GM23338 (cell line): ENCODE results near the gene GCHFR. TPM values are rescaled to one million over a fixed set of nuclear protein-coding genes. Genes with fewer than 3 reads are reported as not detected.

ENCODE experiments used
- ATAC-seq: fragments of 200-7000 bp; cut with Tn5 transposase; 3 replicates; pipeline ENCODE4 v1.9.1; 2020
- DNase-seq: peaks from one replicate; pipeline ENCODE4 v3.0.0-alpha.2; 2015; ENCODE audit warnings: low spot score
- H2AFZ ChIP-seq: fragments of 200-600 bp; sonication (generic); 2 replicates; pipeline ENCODE4 v1.8.0; 2016; ENCODE audit warnings: antibody characterized with exemption, mild to moderate bottlenecking, moderate library complexity
- H3F3A ChIP-seq: fragments of 200-600 bp; sonication (generic); replicated peaks from 2 replicates; pipeline ENCODE4 v1.8.0; 2017; ENCODE audit warnings: antibody characterized with exemption, mixed run types, low read depth
- H3K27ac ChIP-seq: fragments of 200-600 bp; sonication (generic); 2 replicates; pipeline ENCODE4 v1.6.1; 2016; ENCODE audit warnings: low read depth
- H3K27me3 ChIP-seq: fragments of 200-600 bp; sonication (generic); 2 replicates; pipeline ENCODE4 v1.8.0; 2016; ENCODE audit warnings: mild to moderate bottlenecking, mixed run types, moderate library complexity; ENCODE audit not compliant: insufficient read depth
- H3K36me3 ChIP-seq: fragments of 200-600 bp; sonication (generic); 2 replicates; pipeline ENCODE4 v1.8.0; 2016; ENCODE audit warnings: mild to moderate bottlenecking; ENCODE audit not compliant: insufficient read depth
- H3K4me1 ChIP-seq: fragments of 200-600 bp; sonication (generic); 2 replicates; pipeline ENCODE4 v1.8.0; 2016; ENCODE audit warnings: mild to moderate bottlenecking, moderate library complexity; ENCODE audit not compliant: insufficient read depth
- H3K4me2 ChIP-seq: fragments of 200-600 bp; sonication (generic); 2 replicates; pipeline ENCODE4 v1.7.1; 2017; ENCODE audit warnings: mixed run types
- H3K4me3 ChIP-seq: fragments of 200-600 bp; sonication (generic); 2 replicates; pipeline ENCODE4 v1.6.1; 2016; ENCODE audit warnings: mixed run types
- H3K79me2 ChIP-seq: fragments of 200-600 bp; sonication (generic); replicated peaks from 2 replicates; pipeline ENCODE4 v1.8.0; 2017; ENCODE audit warnings: mild to moderate bottlenecking; ENCODE audit not compliant: insufficient read depth
- H3K9me2 ChIP-seq: fragments of 200-600 bp; sonication (generic); 2 replicates; pipeline ENCODE4 v1.8.0; 2017; ENCODE audit not compliant: insufficient read depth
- H4K20me1 ChIP-seq: fragments of 200-600 bp; sonication (generic); replicated peaks from 2 replicates; pipeline ENCODE4 v1.8.0; 2017; ENCODE audit warnings: mild to moderate bottlenecking; ENCODE audit not compliant: insufficient read depth
- H3K27ac Mint-ChIP-seq: 2 replicates; pipeline ENCODE4 v1.8.0; 2020; ENCODE audit warnings: inconsistent platforms, mild to moderate bottlenecking, moderate library complexity, mixed read lengths
- H3K27me3 Mint-ChIP-seq: 3 replicates; pipeline ENCODE4 v1.8.0; 2022; ENCODE audit warnings: low read depth, mild to moderate bottlenecking, moderate library complexity, mixed read lengths, inconsistent platforms; ENCODE audit not compliant: insufficient read depth, poor library complexity
- H3K36me3 Mint-ChIP-seq: 3 replicates; pipeline ENCODE4 v1.8.0; 2021; ENCODE audit warnings: low read depth, mild to moderate bottlenecking, inconsistent platforms, moderate library complexity, mixed read lengths
- H3K4me1 Mint-ChIP-seq: 3 replicates; pipeline ENCODE4 v1.8.0; 2020; ENCODE audit warnings: mild to moderate bottlenecking, inconsistent platforms, mixed read lengths
- H3K4me3 Mint-ChIP-seq: 3 replicates; pipeline ENCODE4 v1.8.0; 2021; ENCODE audit warnings: moderate library complexity, mild to moderate bottlenecking, inconsistent platforms, mixed read lengths
- H3K9me3 Mint-ChIP-seq: 3 replicates; pipeline ENCODE4 v1.8.0; 2020; ENCODE audit warnings: moderate library complexity, mild to moderate bottlenecking, inconsistent platforms, mixed read lengths
- CREB1 ChIP-seq: fragments of 250-450 bp; sonication (Bioruptor Pico); IDR thresholded peaks from 2 replicates; pipeline ENCODE4 v1.5.0; 2020; ENCODE audit warnings: low read depth, mild to moderate bottlenecking, moderate library complexity
- CTCF ChIP-seq, 2 experiments: fragments of 200-600 bp in 1 of 2; sonication (generic) in 1 of 2; conservative IDR thresholded peaks; 2 replicates each; pipeline versions ENCODE4 v1.5.1 to v1.6.1; 2016 to 2017; ENCODE audit warnings: antibody characterized with exemption in 2 of 2, low read depth in 2 of 2, mild to moderate bottlenecking in 2 of 2, moderate library complexity in 1 of 2
- EZH2phosphoT487 ChIP-seq: fragments of 200-600 bp; sonication (generic); IDR thresholded peaks from one replicate; pipeline ENCODE4 v1.8.1; 2018; ENCODE audit warnings: antibody characterized with exemption; ENCODE audit not compliant: unreplicated experiment
- POLR2AphosphoS5 ChIP-seq: IDR thresholded peaks from 2 replicates; pipeline ENCODE4 v1.6.1; 2016; ENCODE audit warnings: antibody characterized with exemption, low read depth
- ZNF462 ChIP-seq: fragments of 250-450 bp; sonication (Bioruptor Pico); IDR thresholded peaks from 2 replicates; pipeline ENCODE4 v1.5.0; 2020; ENCODE audit warnings: mild to moderate bottlenecking, moderate library complexity
- polyA plus RNA-seq: library from polyadenylated mRNA; unstranded; fragments of >200 nt; fragmentation: Nextera tagmentation; extraction: Ambion mirVana; gene quantifications from 2 replicates; pipeline ENCODE4 v1.2.1, GENCODE V29; 2016
- total RNA-seq: library from RNA; depleted of rRNA; stranded (reverse); fragments of >200 nt; shearing (Covaris generic); gene quantifications from 2 replicates; pipeline ENCODE4 v1.2.3, GENCODE V29; 2014

Gene GCHFR
- total and polyA plus RNA-seq, 2 experiments from 2014 or later, result 38.9 to 44.2 TPM

GRCh38 chr15:40776537-40777141, 12.8 kb downstream of the GCHFR start:
- H3K4me1 ChIP-seq, result no peaks in the 10 kb centered on the region
- no peak for TF ChIP-seq EZH2phosphoT487
- H3F3A ChIP-seq, result no peaks in the 10 kb centered on the region
- H4K20me1 ChIP-seq, result no peaks in the 10 kb centered on the region
- H3K9me2 ChIP-seq, result no peaks in the 10 kb centered on the region
- no peak overlapping the region for H3K4me2 ChIP-seq
- peaks cover 35% of the 10 kb centered on the region for H3K36me3 Mint-ChIP-seq
- no peak overlapping the region for H3K27ac ChIP-seq
- H3K36me3 ChIP-seq, result peaks cover 4% of the 10 kb centered on the region
- no peaks in the 10 kb centered on the region for H3K27me3 ChIP-seq
- no peak overlapping the region; the same call in 2 of the 3 replicates for H3K4me3 Mint-ChIP-seq
- no peak overlapping the region for H3K27ac Mint-ChIP-seq
- H3K79me2 ChIP-seq, result no peaks in the 10 kb centered on the region
- ATAC-seq (no peak), DNase-seq (no peak)
- H3K4me3 ChIP-seq, result no peak overlapping the region
- no peaks in the 10 kb centered on the region for H3K9me3 Mint-ChIP-seq
- no peaks in the 10 kb centered on the region for H3K4me1 Mint-ChIP-seq
- peaks cover 6% of the 10 kb centered on the region for H3K27me3 Mint-ChIP-seq
- no peak overlapping the region for H2AFZ ChIP-seq

- H3K27ac Mint-ChIP-seq, result peak overlapping the region; percentile 75; the same call in 1 of the 2 replicates
- TF ChIP-seq POLR2AphosphoS5, result no peak
- TF ChIP-seq CTCF (conservative IDR thresholded peaks at IDR 0.05; ENCODE audit: low read depth in 2 of 2), result peak; percentile 55 to 93
- TF ChIP-seq EZH2phosphoT487, result no peak
- no peak for TF ChIP-seq CREB1
- TF ChIP-seq ZNF462 (CRISPR knock-in tag), result no peak
Measured at GRCh38 chr15:40782609-40783227, 18.9 kb downstream of the GCHFR start.

More at GRCh38 chr15:40782609-40783227, 18.9 kb downstream of the GCHFR start:
- Mint-ChIP-seq H3K27me3 (peaks cover 4% of the 10 kb centered on the region), H3K4me3 (no peak overlapping the region), H3K4me1 (peaks cover 48% of the 10 kb centered on the region), H3K36me3 (peaks cover 8% of the 10 kb centered on the region), H3K9me3 (no peaks in the 10 kb centered on the region)
- H3K9me2 ChIP-seq, result no peaks in the 10 kb centered on the region
- no peak overlapping the region for H2AFZ ChIP-seq
- H4K20me1 ChIP-seq, result no peaks in the 10 kb centered on the region
- peak; percentile 73 for ATAC-seq
- no peaks in the 10 kb centered on the region for H3K27me3 ChIP-seq
- DNase-seq, result peak; percentile 81
- no peak overlapping the region for H3K4me2 ChIP-seq
- H3K4me1 ChIP-seq, result peaks cover 26% of the 10 kb centered on the region
- no peak overlapping the region for H3K4me3 ChIP-seq
- H3K27ac ChIP-seq, result no peak overlapping the region
- peaks cover 4% of the 10 kb centered on the region for H3K36me3 ChIP-seq
- H3K79me2 ChIP-seq, result peaks cover 27% of the 10 kb centered on the region
- H3F3A ChIP-seq, result no peaks in the 10 kb centered on the region
